IMR-90 (cell line): ENCODE measurements around the gene TAX1BP1. TPM values are rescaled to one million over a fixed set of nuclear protein-coding genes. Genes with fewer than 3 reads are reported as not detected.

Experiments
- ATAC-seq: fragments of 200-7000 bp; cut with Tn5 transposase; 2 replicates; pipeline ENCODE4 v1.9.1; 2020; ENCODE audit warnings: low read depth, mild to moderate bottlenecking, moderate library complexity
- BruUV-seq: library from RNA; stranded (reverse); fragments of 400-500 nt; replicated peaks from 2 replicates; lab custom pipeline; 2021; lab: Mats Ljungman, UMichigan
- CTCF ChIA-PET: fragments of 300-600 bp; formaldehyde crosslinking; extraction: SDS; loops from one replicate; lab custom pipeline; 2021; ENCODE audit warnings: antibody characterized with exemption; lab: Yijun Ruan, JAX
- POLR2A ChIA-PET: fragments of 300-600 bp; sonication (Branson Sonifier 250); formaldehyde crosslinking; loops from one replicate; lab custom pipeline; 2022; ENCODE audit warnings: antibody characterized with exemption; ENCODE audit not compliant: unreplicated experiment; lab: Charles Lee
- DNase-seq: peaks from one replicate; pipeline ENCODE4 v3.0.0; 2013
- H2AFZ ChIP-seq: replicated peaks from 2 replicates; pipeline ENCODE3; 2013; ENCODE audit warnings: low read length, mild to moderate bottlenecking; ENCODE audit not compliant: poor library complexity
- H2AK5ac ChIP-seq: 2 replicates; pipeline ENCODE4 v1.6.1; 2013; ENCODE audit warnings: low read depth, low read length, inconsistent platforms
- H2AK9ac ChIP-seq: replicated peaks from 2 replicates; pipeline ENCODE3; 2013; ENCODE audit warnings: mild to moderate bottlenecking, low read depth, low read length, moderate library complexity; ENCODE audit not compliant: poor library complexity
- H2BK120ac ChIP-seq: 2 replicates; pipeline ENCODE4 v1.6.1; 2013; ENCODE audit warnings: low read depth, low read length, inconsistent platforms
- H2BK15ac ChIP-seq: 3 replicates; pipeline ENCODE4 v1.6.1; 2013; ENCODE audit warnings: low read depth, low read length, inconsistent platforms
- H2BK20ac ChIP-seq: 2 replicates; pipeline ENCODE4 v1.6.1; 2013; ENCODE audit warnings: low read depth, mild to moderate bottlenecking, inconsistent platforms, low read length, moderate library complexity
- H2BK5ac ChIP-seq: 2 replicates; pipeline ENCODE4 v1.6.1; 2013; ENCODE audit warnings: mild to moderate bottlenecking, low read depth, low read length, inconsistent platforms; ENCODE audit not compliant: poor library complexity, severe bottlenecking
- H3K14ac ChIP-seq: replicated peaks from 2 replicates; pipeline ENCODE4 v1.6.1; 2013; ENCODE audit warnings: low read depth, low read length, inconsistent platforms
- H3K18ac ChIP-seq: 2 replicates; pipeline ENCODE4 v1.6.1; 2013; ENCODE audit warnings: low read depth, low read length, control low read depth
- H3K23ac ChIP-seq: 2 replicates; pipeline ENCODE4 v1.6.1; 2013; ENCODE audit warnings: low read depth, low read length, inconsistent platforms
- H3K27ac ChIP-seq: 2 replicates; pipeline ENCODE4 v1.5.1; 2013; ENCODE audit warnings: mild to moderate bottlenecking, control low read depth, low read length; ENCODE audit not compliant: insufficient read depth
- H3K27me3 ChIP-seq: 2 replicates; pipeline ENCODE4 v1.6.1; 2013; ENCODE audit warnings: low read length; ENCODE audit not compliant: control insufficient read depth, insufficient read depth
- H3K36me3 ChIP-seq: 2 replicates; pipeline ENCODE4 v1.6.1; 2013; ENCODE audit warnings: low read length, mixed read lengths; ENCODE audit not compliant: control insufficient read depth, insufficient read depth
- H3K4ac ChIP-seq: 2 replicates; pipeline ENCODE4 v1.6.1; 2013; ENCODE audit warnings: low read depth, low read length, inconsistent platforms
- H3K4me1 ChIP-seq: 2 replicates; pipeline ENCODE4 v1.6.1; 2013; ENCODE audit warnings: low read length, mixed read lengths; ENCODE audit not compliant: control insufficient read depth, insufficient read depth
- H3K4me2 ChIP-seq: 2 replicates; pipeline ENCODE4 v1.6.1; 2013; ENCODE audit warnings: low read depth, mild to moderate bottlenecking, control low read depth, low read length, moderate library complexity
- H3K4me3 ChIP-seq: 2 replicates; pipeline ENCODE4 v1.5.1; 2013; ENCODE audit warnings: low read depth, mild to moderate bottlenecking, control low read depth, low read length, moderate library complexity; ENCODE audit not compliant: insufficient read depth
- H3K56ac ChIP-seq: 2 replicates; pipeline ENCODE4 v1.6.1; 2013; ENCODE audit warnings: low read length, inconsistent platforms; ENCODE audit not compliant: insufficient read depth; ENCODE audit errors: extremely low read depth
- H3K79me1 ChIP-seq, 2 experiments: 2 replicates each; pipeline ENCODE4 v1.6.1; 2013; ENCODE audit warnings: low read length in 2 of 2, inconsistent platforms in 1 of 2, low read depth in 1 of 2
- H3K9ac ChIP-seq: 2 replicates; pipeline ENCODE4 v1.6.1; 2013; ENCODE audit warnings: low read depth, low read length, control low read depth
- H3K9me1 ChIP-seq: 2 replicates; pipeline ENCODE4 v1.6.1; 2013; ENCODE audit warnings: low read length, inconsistent platforms; ENCODE audit not compliant: insufficient read depth
- H3K9me3 ChIP-seq: 2 replicates; pipeline ENCODE4 v1.6.1; 2013; ENCODE audit warnings: low read length; ENCODE audit not compliant: control insufficient read depth, insufficient read depth
- H4K20me1 ChIP-seq: 2 replicates; pipeline ENCODE4 v1.6.1; 2013; ENCODE audit warnings: low read length, inconsistent platforms; ENCODE audit not compliant: insufficient read depth
- H4K5ac ChIP-seq: 2 replicates; pipeline ENCODE4 v1.6.1; 2013; ENCODE audit warnings: mild to moderate bottlenecking, low read depth, low read length, control low read depth
- H4K8ac ChIP-seq, 2 experiments: 2 replicates each; pipeline ENCODE4 v1.6.1; 2013; ENCODE audit warnings: low read depth in 2 of 2, low read length in 2 of 2, control low read depth in 1 of 2, inconsistent platforms in 1 of 2
- H4K91ac ChIP-seq: 2 replicates; pipeline ENCODE4 v1.6.1; 2013; ENCODE audit warnings: low read depth, low read length, inconsistent platforms; ENCODE audit not compliant: insufficient read depth
- CEBPB ChIP-seq: IDR thresholded peaks from 2 replicates; pipeline ENCODE4 v1.6.1; 2012; ENCODE audit warnings: low read depth, low read length, improper control_type of control experiment
- FOS ChIP-seq: fragments of 150-350 bp; IDR thresholded peaks from 2 replicates; pipeline ENCODE4 v1.6.1; 2016; ENCODE audit warnings: low read depth, low read length
- MAFK ChIP-seq: IDR thresholded peaks from 2 replicates; pipeline ENCODE4 v1.6.1; 2012; ENCODE audit warnings: low read depth, low read length, improper control_type of control experiment
- MAZ ChIP-seq: IDR thresholded peaks from 2 replicates; pipeline ENCODE4 v1.6.1; 2012; ENCODE audit warnings: low read depth, mild to moderate bottlenecking, low read length, improper control_type of control experiment, moderate library complexity, borderline replicate concordance
- POLR2A ChIP-seq: IDR thresholded peaks from 2 replicates; pipeline ENCODE4 v1.6.1; 2012; ENCODE audit warnings: mild to moderate bottlenecking, low read depth, low read length
- RAD21 ChIP-seq: IDR thresholded peaks from 2 replicates; pipeline ENCODE4 v1.6.1; 2012; ENCODE audit warnings: low read length, improper control_type of control experiment
- RCOR1 ChIP-seq: IDR thresholded peaks from 2 replicates; pipeline ENCODE4 v1.6.1; 2012; ENCODE audit warnings: mild to moderate bottlenecking, low read length, improper control_type of control experiment; ENCODE audit not compliant: insufficient replicate concordance
- SMC3 ChIP-seq: fragments of 150-350 bp; IDR thresholded peaks from 2 replicates; pipeline ENCODE4 v1.6.1; 2016; ENCODE audit warnings: low read depth, mild to moderate bottlenecking, antibody characterized with exemption, low read length, moderate library complexity
- USF2 ChIP-seq: fragments of 150-350 bp; IDR thresholded peaks from 2 replicates; pipeline ENCODE4 v1.6.1; 2017; ENCODE audit warnings: mild to moderate bottlenecking, antibody characterized with exemption, low read length, low read depth
- WGBS, 2 experiments: methylation state at CpG; one replicate each; pipeline versions ENCODE4 v1.1.5 to v1.1.7; 2013; ENCODE audit warnings: missing lambda C conversion rate in 2 of 2; ENCODE audit not compliant: insufficient read length in 1 of 2; ENCODE audit errors: extremely low coverage in 2 of 2; 5-methylcytosine and 5-hydroxymethylcytosine counted together
- dilution Hi-C: fragments of 300-500 bp; cut with HindIII; formaldehyde crosslinking; loops from one replicate; pipeline ENCODE4 v1.14.3; 2018; ENCODE audit warnings: low sequenced_read_pairs; ENCODE audit not compliant: unreplicated experiment
- in situ Hi-C: fragments of 300-500 bp; cut with MboI; formaldehyde crosslinking; loops from 3 replicates; pipeline ENCODE4 v1.14.3; 2019; ENCODE audit warnings: low sequenced_read_pairs, inconsistent platforms, mixed read lengths
- intact Hi-C: fragments of 100-400 bp; cut with micrococcal nuclease; formaldehyde crosslinking; loops from 2 replicates; pipeline ENCODE4 v1.10.0; 2022
- polyA plus RNA-seq, 3 experiments: library from polyadenylated mRNA; depleted of rRNA; stranded (reverse); fragments of >200 nt; gene quantifications; 2 replicates each; pipeline ENCODE4 v1.2.3, GENCODE V29; 2012; ENCODE audit warnings: low replicate concordance in 1 of 3
- total RNA-seq: library from RNA; depleted of rRNA; stranded (reverse); fragments of >200 nt; gene quantifications from 2 replicates; pipeline ENCODE4 v1.2.3, GENCODE V29; 2012
- TF ChIP-seq, protein P1 (sequence below): fragments of 150-350 bp; IDR thresholded peaks from 2 replicates; pipeline ENCODE4 v1.6.1; 2016; ENCODE audit warnings: low read depth, mild to moderate bottlenecking, low read length, moderate library complexity, borderline replicate concordance

Gene TAX1BP1
- total and polyA plus RNA-seq, 2 of the 4 experiments (the other 2 are of a cell fraction), result 49.0 to 52.7 TPM

GRCh38 chr7:27734583-27734982 is 5.4 kb upstream of the TAX1BP1 start:
- ChIA-PET CTCF (interaction anchor here (1.7 kb wide), 1 partner anchor 12 kb away, joined by 4 read pairs; no protein-coding TSS in a partner anchor), POLR2A (no interaction called here)
- in situ Hi-C loops, result no loop called here
- H2BK20ac ChIP-seq, result no peak overlapping the region
- peak overlapping the region; percentile 17 for H2AK9ac ChIP-seq
- H4K20me1 ChIP-seq, result no peaks in the 10 kb centered on the region
- no peak overlapping the region for H2AFZ ChIP-seq
- DNase-seq (no peak), ATAC-seq (no peak)
- peaks cover 5% of the 10 kb centered on the region for H3K4me1 ChIP-seq
- WGBS, 2 experiments, result no CpG with 5 or more reads among the region's 2 CpGs
- BruUV-seq, result no TSS peak
- no peak overlapping the region for H3K4ac ChIP-seq
- H4K91ac ChIP-seq, result peak overlapping the region; percentile 18; the same call in 1 of the 2 replicates
- 0 out of 2 replicates have a peak overlapping the region, but pooled peaks have one; percentile 23 for H3K23ac ChIP-seq
- dilution Hi-C loops, result no loop called here
- no peak overlapping the region for H3K9ac ChIP-seq
- H3K9me1 ChIP-seq, result 0 out of 2 replicates have a peak, but pooled peaks cover 2% of the 10 kb centered on the region
- H3K4me2 ChIP-seq, result no peak overlapping the region
- no peak for TF ChIP-seq CEBPB
- no peak for TF ChIP-seq SMC3
- TF ChIP-seq RCOR1, result no peak
- TF ChIP-seq FOS, result no peak
- no peak for TF ChIP-seq USF2
- TF ChIP-seq RAD21, result no peak
- no peak for TF ChIP-seq POLR2A
- TF ChIP-seq MAZ, result no peak
- TF ChIP-seq MAFK, result no peak
- TF ChIP-seq, protein P1, sequence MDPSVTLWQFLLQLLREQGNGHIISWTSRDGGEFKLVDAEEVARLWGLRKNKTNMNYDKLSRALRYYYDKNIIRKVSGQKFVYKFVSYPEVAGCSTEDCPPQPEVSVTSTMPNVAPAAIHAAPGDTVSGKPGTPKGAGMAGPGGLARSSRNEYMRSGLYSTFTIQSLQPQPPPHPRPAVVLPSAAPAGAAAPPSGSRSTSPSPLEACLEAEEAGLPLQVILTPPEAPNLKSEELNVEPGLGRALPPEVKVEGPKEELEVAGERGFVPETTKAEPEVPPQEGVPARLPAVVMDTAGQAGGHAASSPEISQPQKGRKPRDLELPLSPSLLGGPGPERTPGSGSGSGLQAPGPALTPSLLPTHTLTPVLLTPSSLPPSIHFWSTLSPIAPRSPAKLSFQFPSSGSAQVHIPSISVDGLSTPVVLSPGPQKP, result no peak
- peak overlapping the region; percentile 62 for H2BK120ac ChIP-seq
- H3K79me1 ChIP-seq, result peaks cover 0 to 1% of the 10 kb centered on the region in 2 experiments; a peak in 1 of 4 replicates
- intact Hi-C loops, result no loop called here
- H3K18ac ChIP-seq, result peak overlapping the region; percentile 68; the same call in 1 of the 2 replicates
- H3K4me3 ChIP-seq, result no peak overlapping the region
- peak overlapping the region; percentile 46; the same call in 1 of the 2 replicates for H3K14ac ChIP-seq
- no peaks in the 10 kb centered on the region for H3K9me3 ChIP-seq
- H2AK5ac ChIP-seq, result peak overlapping the region; percentile 48; the same call in 1 of the 2 replicates
- H4K8ac ChIP-seq, result peak overlapping the region in 1 of 2 experiments; percentile 22; a peak in 1 of 4 replicates
- no peak overlapping the region for H2BK5ac ChIP-seq
- no peaks in the 10 kb centered on the region for H3K27me3 ChIP-seq
- H3K56ac ChIP-seq, result no peak overlapping the region
- peak overlapping the region; percentile 81; the same call in 1 of the 2 replicates for H4K5ac ChIP-seq
- no peaks in the 10 kb centered on the region for H3K36me3 ChIP-seq
- H3K27ac ChIP-seq, result no peak overlapping the region
- peak overlapping the region; percentile 57; the same call in 1 of the 3 replicates for H2BK15ac ChIP-seq
